ENCODE measurements around the gene POC1A.

DNA sequence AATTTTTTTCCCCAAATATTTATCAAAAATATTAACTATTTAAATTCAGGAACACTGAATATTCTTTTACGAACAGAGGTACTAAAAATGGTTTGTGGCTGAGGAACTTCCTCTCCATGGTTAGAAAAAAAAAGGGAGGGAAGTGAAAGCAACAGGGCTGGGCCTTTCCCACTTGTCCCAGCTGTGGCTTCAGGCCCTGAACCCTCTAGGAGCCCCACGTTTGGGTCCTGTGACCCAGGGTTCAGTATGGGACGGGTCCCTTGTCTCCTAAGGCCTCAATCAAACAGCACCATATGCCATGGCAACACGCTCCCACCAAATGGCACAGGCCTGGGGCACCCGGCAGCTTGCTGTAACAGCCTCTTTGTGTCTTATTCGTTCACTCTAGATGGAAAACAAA, 32.4 kb downstream of the POC1A start:
- TF ChIP-seq, protein P1, sequence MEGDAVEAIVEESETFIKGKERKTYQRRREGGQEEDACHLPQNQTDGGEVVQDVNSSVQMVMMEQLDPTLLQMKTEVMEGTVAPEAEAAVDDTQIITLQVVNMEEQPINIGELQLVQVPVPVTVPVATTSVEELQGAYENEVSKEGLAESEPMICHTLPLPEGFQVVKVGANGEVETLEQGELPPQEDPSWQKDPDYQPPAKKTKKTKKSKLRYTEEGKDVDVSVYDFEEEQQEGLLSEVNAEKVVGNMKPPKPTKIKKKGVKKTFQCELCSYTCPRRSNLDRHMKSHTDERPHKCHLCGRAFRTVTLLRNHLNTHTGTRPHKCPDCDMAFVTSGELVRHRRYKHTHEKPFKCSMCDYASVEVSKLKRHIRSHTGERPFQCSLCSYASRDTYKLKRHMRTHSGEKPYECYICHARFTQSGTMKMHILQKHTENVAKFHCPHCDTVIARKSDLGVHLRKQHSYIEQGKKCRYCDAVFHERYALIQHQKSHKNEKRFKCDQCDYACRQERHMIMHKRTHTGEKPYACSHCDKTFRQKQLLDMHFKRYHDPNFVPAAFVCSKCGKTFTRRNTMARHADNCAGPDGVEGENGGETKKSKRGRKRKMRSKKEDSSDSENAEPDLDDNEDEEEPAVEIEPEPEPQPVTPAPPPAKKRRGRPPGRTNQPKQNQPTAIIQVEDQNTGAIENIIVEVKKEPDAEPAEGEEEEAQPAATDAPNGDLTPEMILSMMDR (IDR thresholded peaks at IDR 0.05): no peak
- TF ChIP-seq POLR2A (IDR thresholded peaks at IDR 0.05): no peak
- TF ChIP-seq POLR2AphosphoS5 (IDR thresholded peaks at IDR 0.05): no peak

Measured in upper lobe of left lung (tissue), 4 donors.